Smooth muscle cell (in vitro differentiated cells): ENCODE results near the gene C14orf119. TPM values are rescaled to one million over a fixed set of nuclear protein-coding genes. Genes with fewer than 3 reads are reported as not detected.

Source experiments
- DNase-seq: peaks from one replicate; lab custom pipeline; 2025; ENCODE audit not compliant: unreplicated experiment; lab: John Stamatoyannopoulos, UW
- H2AFZ ChIP-seq: fragments of 200-600 bp; sonication (generic); 2 replicates; pipeline ENCODE4 v1.6.0; 2016; ENCODE audit warnings: antibody characterized with exemption, low read depth, mild to moderate bottlenecking
- H3F3A ChIP-seq: fragments of 200-600 bp; sonication (generic); 2 replicates; pipeline ENCODE4 v1.6.0; 2017; ENCODE audit warnings: antibody characterized with exemption, low read depth
- H3K27ac ChIP-seq: fragments of 200-600 bp; sonication (generic); 2 replicates; pipeline ENCODE4 v1.5.1; 2016; ENCODE audit warnings: low read depth, mild to moderate bottlenecking
- H3K27me3 ChIP-seq: fragments of 200-600 bp; sonication (generic); 2 replicates; pipeline ENCODE4 v1.6.1; 2016; ENCODE audit warnings: low read depth, mild to moderate bottlenecking
- H3K36me3 ChIP-seq: fragments of 200-600 bp; sonication (generic); 2 replicates; pipeline ENCODE4 v1.5.1; 2016; ENCODE audit warnings: low read depth
- H3K4me1 ChIP-seq: fragments of 200-600 bp; sonication (generic); 2 replicates; pipeline ENCODE4 v1.5.1; 2016; ENCODE audit warnings: low read depth
- H3K4me2 ChIP-seq: fragments of 200-600 bp; sonication (generic); 2 replicates; pipeline ENCODE4 v1.6.0; 2016; ENCODE audit warnings: mild to moderate bottlenecking
- H3K4me3 ChIP-seq: fragments of 200-600 bp; sonication (generic); 2 replicates; pipeline ENCODE4 v1.5.1; 2016; ENCODE audit warnings: mild to moderate bottlenecking
- H3K79me2 ChIP-seq: fragments of 200-600 bp; sonication (generic); 2 replicates; pipeline ENCODE4 v1.6.0; 2016; ENCODE audit warnings: low read depth, mild to moderate bottlenecking
- H3K9ac ChIP-seq: fragments of 200-600 bp; sonication (generic); 2 replicates; pipeline ENCODE4 v1.6.0; 2016; ENCODE audit warnings: low read depth
- H3K9me3 ChIP-seq: fragments of 200-600 bp; sonication (generic); replicated peaks from 2 replicates; pipeline ENCODE4 v1.5.1; 2016; ENCODE audit warnings: low read depth
- H4K20me1 ChIP-seq: fragments of 200-600 bp; sonication (generic); 2 replicates; pipeline ENCODE4 v1.6.0; 2016; ENCODE audit warnings: low read depth
- CTCF ChIP-seq: fragments of 200-600 bp; sonication (generic); IDR thresholded peaks from 2 replicates; pipeline ENCODE4 v1.5.1; 2017; ENCODE audit warnings: borderline replicate concordance, mild to moderate bottlenecking, antibody characterized with exemption; ENCODE audit not compliant: insufficient read depth, poor library complexity, severe bottlenecking
- WGBS: methylation state at CpG from one replicate; pipeline ENCODE4 v1.1.7; 2016; ENCODE audit warnings: low lambda C conversion rate; 5-methylcytosine and 5-hydroxymethylcytosine counted together
- polyA plus RNA-seq: library from polyadenylated mRNA; unstranded; fragments of >200 nt; fragmentation: Nextera tagmentation; extraction: Ambion mirVana; gene quantifications from 2 replicates; pipeline ENCODE4 v1.2.1, GENCODE V29; 2016
- total RNA-seq: library from RNA; depleted of rRNA; stranded (reverse); fragments of >200 nt; gene quantifications from 2 replicates; pipeline ENCODE4 v1.2.3, GENCODE V29; 2014

C14orf119 gene
- total and polyA plus RNA-seq, 2 experiments from 2014 or later: 54.1 to 130 TPM

- H3K9me3 ChIP-seq: no peaks in the 10 kb centered on the region
- H2AFZ ChIP-seq: no peak overlapping the region
- no peak overlapping the region for H3K9ac ChIP-seq
- no peak overlapping the region for H3K27ac ChIP-seq
- TF ChIP-seq CTCF: no peak
- 79% methylated on average over 4 of the region's 4 CpGs for WGBS
- H3K4me2 ChIP-seq: no peak overlapping the region
- no peaks in the 10 kb centered on the region for H3F3A ChIP-seq
- H3K79me2 ChIP-seq: peaks cover 6% of the 10 kb centered on the region
- no peaks in the 10 kb centered on the region for H3K4me1 ChIP-seq
- no peak overlapping the region for H3K4me3 ChIP-seq
- no peaks in the 10 kb centered on the region for H3K27me3 ChIP-seq
- H3K36me3 ChIP-seq: no peaks in the 10 kb centered on the region
- peaks cover 9% of the 10 kb centered on the region for H4K20me1 ChIP-seq
- DNase-seq: no peak
Observed at GRCh38 chr14:23103581-23103980, 8.3 kb downstream of the C14orf119 start.

- H3K9me3 ChIP-seq: no peaks in the 10 kb centered on the region
- no peak overlapping the region for H3K4me2 ChIP-seq
- DNase-seq: no peak
- H3K27me3 ChIP-seq: no peaks in the 10 kb centered on the region
- no peak overlapping the region for H3K4me3 ChIP-seq
- H4K20me1 ChIP-seq: peaks cover 9% of the 10 kb centered on the region
- no peaks in the 10 kb centered on the region for H3F3A ChIP-seq
- 91% methylated on average over 6 of the region's 6 CpGs for WGBS
- no peak overlapping the region for H3K9ac ChIP-seq
- H3K27ac ChIP-seq: no peak overlapping the region
- H3K36me3 ChIP-seq: no peaks in the 10 kb centered on the region
- H3K79me2 ChIP-seq: peaks cover 3% of the 10 kb centered on the region
- no peaks in the 10 kb centered on the region for H3K4me1 ChIP-seq
- no peak for TF ChIP-seq CTCF
- H2AFZ ChIP-seq: no peak overlapping the region
Observed at GRCh38 chr14:23104070-23104590, 8.8 kb downstream of the C14orf119 start.

DNA sequence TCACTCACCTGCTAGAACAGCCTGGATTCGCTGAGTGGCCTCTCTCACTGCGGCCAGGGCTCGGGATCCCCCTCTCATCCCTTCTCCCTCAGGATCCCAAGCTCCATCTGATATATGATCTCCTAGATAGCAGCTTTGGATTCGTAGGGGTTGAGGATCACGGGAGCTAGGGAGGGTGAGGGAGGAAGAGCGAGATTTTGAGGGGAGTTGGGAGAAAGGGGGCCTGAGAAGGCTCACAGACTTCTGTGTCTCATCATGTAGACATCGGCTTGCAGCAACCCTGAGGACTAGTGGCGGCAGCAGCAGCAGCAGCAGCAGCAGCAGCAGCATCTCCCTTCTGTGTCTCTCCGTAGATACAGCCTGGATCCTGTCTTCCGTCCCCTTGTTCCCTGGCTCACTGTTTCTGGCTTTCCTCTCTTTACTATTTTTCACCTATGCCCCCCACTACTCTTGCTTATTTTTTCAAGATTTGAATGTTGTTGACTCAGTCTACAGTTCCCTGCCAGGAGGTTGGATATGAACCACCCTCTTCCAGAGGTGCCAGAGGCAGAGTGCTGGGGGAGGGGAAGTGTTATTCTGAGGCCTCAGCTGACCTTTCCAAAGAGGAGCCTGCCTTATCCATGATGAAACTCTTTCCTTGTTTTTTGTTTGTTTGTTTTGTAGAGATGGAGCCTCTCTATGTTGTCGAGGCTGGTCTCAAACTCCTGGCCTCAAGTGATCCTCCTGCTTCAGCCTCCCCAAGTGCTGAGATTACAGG, 9.5 kb downstream of the C14orf119 start, which contains the start of gene CIROP:
TSS of gene CIROP (minus strand) at position 399 of the 757 bp plus-strand sequence. CDS start at position 330, 69 bp downstream.
- Histone ChIP-seq H3K4me2 (no peak within 1 kb of the TSS), H3F3A (no peaks in the 10 kb centered on the region), H3K9ac (no peak within 1 kb of the TSS), H3K79me2 (no peaks in the 10 kb centered on the region), H2AFZ (no peak within 1 kb of the TSS), H3K9me3 (no peaks in the 10 kb centered on the region), H3K36me3 (no peaks in the 10 kb centered on the region), H4K20me1 (peaks cover 6% of the 10 kb centered on the region), H3K27ac (no peak within 1 kb of the TSS), H3K27me3 (peaks cover 2% of the 10 kb centered on the region), H3K4me3 (no peak within 1 kb of the TSS), H3K4me1 (no peaks in the 10 kb centered on the region)
- 65% methylated on average over 11 of the region's 11 CpGs for WGBS
- no peak for DNase-seq
- TF ChIP-seq CTCF: no peak
